HG02588 (cell line): Measurements from ENCODE around the gene DPYSL5.
"Not testable (repeated sequence)": the region's sequence is repeated elsewhere in the genome, so short reads cannot be mapped to it uniquely, and the experiment has no call there.

Source experiments
- ATAC-seq: cut with Tn5 transposase; IDR thresholded peaks from one replicate; pipeline ENCODE4 v1.9.1; 2021; ENCODE audit warnings: mild to moderate bottlenecking, moderate library complexity; ENCODE audit not compliant: unreplicated experiment

DPYSL5 gene

DNA sequence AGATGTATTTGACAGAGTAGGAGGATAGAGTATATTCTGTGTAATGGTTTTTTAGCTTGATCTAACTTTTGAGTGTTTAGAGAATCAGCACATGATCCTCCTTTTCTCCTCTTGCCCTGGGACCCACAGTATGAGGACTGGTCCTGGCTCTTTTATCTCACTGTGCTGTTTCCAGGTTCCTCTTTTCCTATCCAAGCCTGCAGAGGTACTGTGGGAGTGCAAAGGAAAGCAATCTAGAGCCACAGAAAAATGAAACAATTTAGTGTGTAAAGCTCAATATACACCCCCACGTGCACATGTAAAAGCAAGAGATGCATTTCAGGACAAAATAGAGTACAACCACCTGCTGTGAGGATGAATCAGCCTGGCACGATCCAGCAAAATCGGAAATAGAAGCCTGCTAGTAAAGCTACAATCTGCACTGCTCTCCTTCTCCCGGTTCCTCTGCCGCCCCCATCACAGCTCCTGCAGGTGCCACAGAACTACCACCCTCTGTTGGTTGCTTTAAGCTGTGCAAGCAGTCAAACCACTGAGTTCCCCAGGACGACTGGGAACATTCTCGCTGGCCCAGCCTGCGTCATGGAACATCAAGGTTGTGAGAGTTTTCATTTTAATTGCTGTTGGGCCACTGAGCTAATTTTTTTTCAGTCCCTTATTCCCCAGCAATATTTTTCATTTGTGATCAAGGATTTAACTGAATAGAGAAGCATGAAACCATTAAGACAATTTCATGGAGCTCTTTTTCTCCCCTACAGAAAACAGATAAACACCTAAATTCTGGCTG is 74.7 kb downstream of the DPYSL5 start:
- no peak for ATAC-seq

DNA sequence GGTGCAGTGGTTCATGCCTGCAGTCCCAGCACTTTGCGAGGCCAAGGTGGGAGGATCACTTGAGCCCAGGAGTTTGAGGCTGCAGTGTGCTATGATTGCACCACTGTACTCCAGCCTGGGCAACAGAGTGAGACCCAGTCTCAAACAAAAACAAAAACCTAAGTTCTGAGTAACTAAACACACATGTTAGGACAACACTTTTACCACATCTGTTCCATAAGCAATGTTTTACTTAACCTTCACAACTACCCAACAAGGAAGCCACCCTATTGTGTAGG is 75.2 kb downstream of the DPYSL5 start:
- ATAC-seq: not testable (repeated sequence)

DNA sequence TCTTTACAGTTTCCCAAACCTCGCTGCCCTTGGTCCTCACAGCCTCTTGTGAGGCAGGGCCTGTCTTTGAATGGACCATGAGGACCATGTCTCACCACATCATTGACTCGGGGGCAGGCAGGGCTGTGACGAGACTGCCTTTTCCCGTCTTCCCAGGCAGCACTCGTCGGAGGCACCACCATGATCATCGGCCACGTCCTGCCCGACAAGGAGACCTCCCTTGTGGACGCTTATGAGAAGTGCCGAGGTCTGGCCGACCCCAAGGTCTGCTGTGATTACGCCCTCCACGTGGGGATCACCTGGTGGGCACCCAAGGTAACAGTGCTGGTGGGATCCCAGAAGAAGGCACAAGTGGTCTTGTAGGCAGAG is 76.8 kb downstream of the DPYSL5 start:
- no peak for ATAC-seq

DNA sequence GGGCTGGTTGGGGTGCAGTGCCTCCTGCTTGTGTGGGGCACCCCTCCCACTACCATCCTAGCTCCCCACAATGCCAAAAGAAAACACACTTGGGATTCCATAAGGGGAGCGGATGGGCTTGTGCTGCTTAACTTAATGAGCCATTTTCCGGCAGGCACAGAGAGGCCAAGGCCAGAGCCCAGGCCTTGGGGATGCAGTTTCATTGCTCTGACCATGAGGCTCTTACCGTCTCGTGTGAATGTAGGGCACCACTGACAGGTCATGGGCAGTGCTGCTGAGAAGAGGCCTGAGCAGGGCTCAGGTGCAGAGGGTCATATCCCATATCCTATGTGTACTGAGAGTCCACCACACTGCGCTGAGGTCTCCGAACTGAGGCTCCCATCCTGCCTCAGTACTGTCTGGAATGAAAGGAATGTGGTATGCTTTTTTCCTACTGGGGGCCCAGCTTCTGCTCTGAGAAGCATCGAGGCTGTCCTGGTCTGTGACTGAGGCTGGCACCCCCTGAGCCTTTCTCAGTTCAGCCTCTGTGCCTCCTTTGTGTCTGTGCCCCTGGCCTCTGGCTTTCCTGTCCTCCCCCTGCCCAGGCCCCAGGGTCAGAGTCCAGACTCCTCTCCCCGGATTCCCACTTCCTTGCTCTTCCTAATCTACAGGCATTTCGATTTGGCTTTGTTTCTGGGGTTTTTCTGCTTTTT is 77.3 kb downstream of the DPYSL5 start:
- no peak for ATAC-seq

DNA sequence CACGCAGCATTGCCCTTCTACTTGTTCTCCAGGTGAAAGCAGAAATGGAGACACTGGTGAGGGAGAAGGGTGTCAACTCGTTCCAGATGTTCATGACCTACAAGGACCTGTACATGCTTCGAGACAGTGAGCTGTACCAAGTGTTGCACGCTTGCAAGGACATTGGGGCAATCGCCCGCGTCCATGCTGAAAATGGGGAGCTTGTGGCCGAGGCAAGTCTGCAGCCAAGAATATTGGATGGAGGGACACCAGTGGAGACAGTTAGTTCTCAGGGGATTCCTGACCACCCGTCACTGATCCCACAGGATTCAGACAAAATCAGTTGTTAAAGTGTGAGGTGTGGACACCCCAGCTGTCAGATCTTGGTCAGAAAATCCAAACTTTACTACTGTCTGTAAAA is 79.3 kb downstream of the DPYSL5 start:
- ATAC-seq: no peak

DNA sequence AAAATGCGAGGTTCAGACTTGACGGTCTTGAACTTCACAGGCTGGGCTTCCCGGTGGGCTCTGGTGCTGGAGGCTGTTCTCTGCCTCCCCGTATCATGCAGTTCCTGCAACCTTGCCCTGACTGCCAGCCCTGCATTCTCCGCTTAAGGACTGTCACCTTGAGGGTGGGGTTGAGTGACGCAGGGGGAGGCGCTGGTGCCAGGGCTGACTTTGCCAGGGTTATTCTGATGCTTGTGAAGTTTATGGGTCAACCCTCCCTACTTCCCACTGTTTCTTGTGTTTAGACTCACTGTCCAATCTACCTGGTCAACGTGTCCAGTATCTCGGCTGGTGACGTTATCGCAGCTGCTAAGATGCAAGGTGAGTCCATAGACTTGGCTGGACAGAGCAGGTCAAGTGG is 85.0 kb downstream of the DPYSL5 start:
- no peak for ATAC-seq

DNA sequence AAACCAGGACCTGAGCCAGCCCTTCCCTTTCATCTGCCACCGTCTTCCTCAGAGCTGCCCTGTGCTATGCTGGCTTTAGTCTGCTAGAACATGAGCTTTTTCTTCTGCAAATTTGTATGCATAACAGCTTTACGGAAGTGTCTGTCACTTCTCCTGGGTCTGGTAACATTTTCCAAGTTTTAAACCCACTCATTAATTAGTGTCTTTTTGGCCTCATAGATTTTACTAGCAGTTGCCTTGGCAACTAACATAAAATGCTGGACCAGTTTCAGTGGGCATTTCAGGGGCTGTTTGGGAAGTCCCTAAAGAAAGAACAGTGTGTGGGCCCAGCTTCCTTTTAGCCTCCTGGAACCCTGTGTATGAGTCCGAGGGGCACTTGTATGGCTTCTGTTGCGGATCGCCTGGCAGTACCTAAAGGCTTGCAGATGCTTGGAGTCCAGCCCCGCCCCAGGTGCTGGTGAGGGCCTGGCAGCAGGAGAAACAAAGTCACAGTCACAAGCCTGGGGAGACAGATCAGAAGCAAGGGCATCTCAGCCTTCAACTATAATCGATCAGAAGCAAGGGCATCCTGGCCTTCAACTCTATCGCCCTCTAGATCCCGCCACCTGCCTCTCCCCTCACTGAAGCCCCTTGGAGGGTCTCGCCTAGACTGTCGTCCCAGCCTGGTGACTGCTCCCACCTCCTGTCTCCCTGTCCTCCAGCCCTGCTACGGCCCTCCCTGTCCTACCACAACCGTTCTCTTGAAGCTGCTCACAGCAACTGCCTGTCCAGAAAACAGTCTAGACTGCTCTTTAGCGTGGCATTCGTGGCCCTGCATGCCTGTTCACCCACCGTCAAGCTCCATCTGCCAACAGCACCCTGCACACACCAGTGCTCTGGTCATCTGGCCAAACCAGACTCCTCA is 85.8 kb downstream of the DPYSL5 start:
- ATAC-seq: no peak

DNA sequence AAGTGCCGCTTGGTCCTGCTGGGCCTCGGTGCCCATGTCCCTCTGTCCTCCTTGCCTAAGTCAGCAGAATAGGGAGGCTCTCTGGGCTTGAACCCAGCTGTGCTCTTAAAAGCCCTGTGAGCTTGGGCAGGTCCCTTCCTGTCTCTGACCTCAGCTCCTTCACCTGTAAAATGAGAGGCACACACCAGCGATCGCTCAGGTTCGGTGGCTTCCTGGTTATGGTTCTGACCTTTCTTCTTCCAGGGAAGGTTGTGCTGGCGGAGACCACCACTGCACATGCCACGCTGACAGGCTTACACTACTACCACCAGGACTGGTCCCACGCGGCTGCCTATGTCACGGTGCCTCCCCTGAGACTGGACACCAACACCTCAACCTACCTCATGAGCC is 86.4 kb downstream of the DPYSL5 start:
- ATAC-seq: no peak

DNA sequence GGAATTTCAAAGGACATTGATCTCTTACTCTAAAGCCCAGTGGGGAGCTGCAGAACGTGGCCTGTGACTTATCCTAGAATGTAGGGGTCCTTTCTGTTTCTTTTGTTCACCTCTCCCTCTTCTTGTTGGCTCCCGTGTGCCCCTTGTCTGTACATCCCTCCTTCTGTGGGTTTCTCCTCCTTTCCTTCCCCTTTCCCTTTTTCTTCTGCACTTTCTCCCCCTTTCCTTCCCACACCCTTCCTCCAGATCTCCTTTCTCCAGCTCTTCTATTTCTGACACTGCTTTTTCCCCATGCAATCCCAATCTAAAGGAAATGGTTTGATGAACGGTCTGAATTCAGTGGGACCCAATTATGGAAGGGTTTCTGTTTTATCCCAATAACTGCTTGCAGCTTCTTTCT is 87.1 kb downstream of the DPYSL5 start:
- no peak for ATAC-seq

DNA sequence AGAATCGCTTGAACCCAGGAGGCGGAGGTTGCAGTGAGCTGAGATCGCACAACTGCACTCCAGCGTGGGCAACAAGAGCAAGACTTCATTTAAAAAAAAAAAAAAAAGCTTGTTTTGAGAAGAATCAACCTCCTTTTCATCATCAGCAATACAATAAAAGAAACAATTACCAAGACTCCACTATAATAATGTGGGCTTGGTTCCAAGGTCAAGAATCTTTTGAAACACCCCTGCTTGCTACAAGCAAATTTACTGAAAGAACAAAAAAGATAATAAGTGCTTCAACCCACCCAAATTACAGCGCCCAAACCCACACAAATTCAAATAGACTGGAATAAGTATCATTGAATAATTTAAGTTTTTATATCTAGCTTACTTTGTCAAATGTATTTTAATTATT is 88.9 kb downstream of the DPYSL5 start:
- ATAC-seq: no peak

DNA sequence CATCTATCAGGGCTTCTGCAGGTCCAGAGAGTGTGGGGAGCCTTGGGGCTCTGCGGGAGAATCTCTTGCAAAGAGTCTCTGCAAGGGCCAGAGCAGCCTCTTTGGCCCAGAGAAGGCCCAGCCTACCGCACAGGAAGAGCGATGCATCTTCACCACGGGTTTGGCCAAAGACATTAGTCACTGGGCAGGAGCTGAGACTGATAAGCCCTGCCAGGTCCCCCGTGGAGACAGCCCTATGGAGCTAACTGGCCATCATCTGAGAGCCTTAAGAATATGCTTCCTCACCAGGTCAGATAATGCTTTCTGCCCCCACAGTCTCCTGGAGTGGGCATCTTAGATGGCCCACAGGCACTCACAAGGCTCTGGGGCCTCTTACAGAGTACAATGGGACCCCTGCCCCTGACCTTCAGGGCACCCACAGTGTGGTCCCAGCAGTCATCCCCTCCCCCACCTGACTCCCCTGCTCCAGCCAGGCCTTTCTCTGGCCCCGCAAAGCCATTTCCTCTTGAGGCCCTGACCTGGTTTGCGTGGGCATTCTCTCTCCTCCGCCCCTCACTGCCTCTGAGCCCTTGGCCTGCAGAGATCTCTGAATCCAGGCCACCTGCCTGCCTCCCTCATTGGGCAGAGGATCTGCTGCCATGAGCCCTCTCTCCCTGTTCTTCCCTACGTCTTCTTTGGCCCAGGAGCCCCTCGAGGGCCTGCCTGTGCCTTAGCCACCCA is 90.6 kb downstream of the DPYSL5 start:
- ATAC-seq: no peak

DNA sequence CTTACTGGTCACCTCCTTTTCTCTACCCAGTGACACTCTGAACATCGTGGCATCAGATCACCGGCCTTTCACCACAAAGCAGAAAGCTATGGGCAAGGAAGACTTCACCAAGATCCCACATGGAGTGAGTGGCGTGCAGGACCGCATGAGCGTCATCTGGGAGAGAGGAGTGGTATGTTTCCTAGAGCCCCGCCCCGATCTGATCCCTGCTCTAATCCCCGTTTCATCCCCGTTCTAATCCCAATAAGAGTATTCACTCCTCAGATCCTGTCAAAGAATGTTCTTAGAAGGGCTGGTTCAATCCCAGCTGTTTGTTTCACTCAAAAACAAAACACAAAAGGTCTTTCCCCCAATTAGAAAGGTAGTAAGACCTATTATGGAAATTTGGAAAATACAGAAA is 92.1 kb downstream of the DPYSL5 start:
- ATAC-seq: no peak

DNA sequence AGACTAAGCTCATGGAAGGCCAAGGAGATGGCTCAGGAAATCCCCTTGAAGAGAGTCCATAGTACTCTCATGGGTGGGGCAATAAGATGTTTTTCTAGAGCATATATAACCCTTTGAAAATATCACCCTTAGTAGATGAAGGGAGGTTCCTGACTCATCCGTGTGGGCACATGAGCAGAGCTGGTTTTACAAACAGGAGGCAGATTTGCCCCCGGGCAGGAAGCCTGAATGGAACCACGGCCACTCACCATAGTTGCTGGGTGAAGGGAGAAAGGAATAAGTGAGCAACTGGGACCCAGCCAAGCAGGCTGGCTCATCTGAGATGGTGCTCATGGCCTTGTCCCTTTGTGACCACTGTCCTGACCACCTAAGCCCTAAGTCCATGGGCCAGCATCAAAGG is 93.6 kb downstream of the DPYSL5 start:
- ATAC-seq: no peak

DNA sequence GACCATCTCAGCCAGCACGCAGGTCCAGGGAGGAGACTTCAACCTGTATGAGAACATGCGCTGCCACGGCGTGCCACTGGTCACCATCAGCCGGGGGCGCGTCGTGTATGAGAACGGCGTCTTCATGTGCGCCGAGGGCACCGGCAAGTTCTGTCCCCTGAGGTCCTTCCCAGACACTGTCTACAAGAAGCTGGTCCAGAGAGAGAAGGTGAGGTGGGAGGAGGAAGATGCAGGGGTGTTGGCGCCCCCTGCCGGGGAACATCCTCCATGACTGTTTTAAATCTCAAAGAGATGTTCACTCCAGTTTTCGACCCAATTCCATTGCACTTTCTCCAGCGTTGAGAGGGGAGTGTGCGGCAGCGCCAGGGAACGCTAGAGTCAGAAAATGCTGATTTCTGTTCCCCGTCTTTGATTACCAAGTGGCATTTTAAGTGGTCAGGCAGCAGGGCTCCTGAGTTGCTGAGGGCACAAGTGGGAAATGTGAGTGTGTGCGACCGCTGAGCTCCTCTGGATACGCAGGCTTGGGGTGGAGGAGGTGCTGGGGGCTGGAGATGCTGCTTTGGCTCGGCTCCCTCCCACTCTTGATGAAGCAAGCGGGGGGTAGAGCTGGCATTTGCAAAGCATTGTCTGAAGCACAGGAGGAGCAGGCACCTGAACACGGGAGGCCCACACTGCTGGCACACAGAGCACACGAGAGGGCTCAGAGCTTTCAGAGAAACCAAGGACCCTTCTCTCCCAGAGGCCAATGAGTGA is 94.8 kb downstream of the DPYSL5 start:
- ATAC-seq: no peak

DNA sequence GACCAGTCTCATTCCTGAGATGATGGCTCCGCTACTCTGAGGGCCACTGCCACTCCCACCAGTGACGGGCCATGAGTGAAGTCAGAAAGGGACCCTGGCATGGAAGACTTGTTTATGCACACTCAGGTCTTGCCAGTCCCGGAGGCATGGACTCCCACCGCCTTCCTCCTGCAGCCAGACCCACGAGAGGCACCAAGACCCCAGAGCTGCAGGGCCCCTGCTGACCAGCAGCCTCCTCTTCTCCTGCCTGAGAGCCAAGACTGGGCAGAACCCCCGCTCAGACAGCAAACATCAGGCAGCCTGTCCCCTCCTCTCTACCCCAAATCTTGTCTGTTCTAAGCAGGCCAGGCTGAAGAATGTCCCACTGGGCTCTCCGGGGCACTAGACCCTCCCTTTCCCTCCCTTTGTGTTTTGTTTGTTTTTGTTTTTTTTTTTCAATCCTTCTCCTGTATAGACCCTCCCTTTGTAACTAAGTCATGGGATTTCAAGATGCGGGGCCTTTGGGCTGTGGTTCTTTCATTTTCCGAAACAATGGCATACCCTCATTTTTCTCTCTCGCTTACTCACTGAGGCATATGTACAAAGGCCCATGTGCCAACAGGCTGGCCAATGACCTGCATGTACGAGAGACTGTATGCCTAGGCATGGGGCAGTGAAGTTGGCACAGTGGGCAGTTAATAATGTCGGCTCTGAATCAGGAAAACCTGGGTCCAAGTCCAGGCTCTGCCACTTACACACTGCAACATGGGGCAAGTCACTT is 98.2 kb downstream of the DPYSL5 start:
- ATAC-seq: no peak

DNA sequence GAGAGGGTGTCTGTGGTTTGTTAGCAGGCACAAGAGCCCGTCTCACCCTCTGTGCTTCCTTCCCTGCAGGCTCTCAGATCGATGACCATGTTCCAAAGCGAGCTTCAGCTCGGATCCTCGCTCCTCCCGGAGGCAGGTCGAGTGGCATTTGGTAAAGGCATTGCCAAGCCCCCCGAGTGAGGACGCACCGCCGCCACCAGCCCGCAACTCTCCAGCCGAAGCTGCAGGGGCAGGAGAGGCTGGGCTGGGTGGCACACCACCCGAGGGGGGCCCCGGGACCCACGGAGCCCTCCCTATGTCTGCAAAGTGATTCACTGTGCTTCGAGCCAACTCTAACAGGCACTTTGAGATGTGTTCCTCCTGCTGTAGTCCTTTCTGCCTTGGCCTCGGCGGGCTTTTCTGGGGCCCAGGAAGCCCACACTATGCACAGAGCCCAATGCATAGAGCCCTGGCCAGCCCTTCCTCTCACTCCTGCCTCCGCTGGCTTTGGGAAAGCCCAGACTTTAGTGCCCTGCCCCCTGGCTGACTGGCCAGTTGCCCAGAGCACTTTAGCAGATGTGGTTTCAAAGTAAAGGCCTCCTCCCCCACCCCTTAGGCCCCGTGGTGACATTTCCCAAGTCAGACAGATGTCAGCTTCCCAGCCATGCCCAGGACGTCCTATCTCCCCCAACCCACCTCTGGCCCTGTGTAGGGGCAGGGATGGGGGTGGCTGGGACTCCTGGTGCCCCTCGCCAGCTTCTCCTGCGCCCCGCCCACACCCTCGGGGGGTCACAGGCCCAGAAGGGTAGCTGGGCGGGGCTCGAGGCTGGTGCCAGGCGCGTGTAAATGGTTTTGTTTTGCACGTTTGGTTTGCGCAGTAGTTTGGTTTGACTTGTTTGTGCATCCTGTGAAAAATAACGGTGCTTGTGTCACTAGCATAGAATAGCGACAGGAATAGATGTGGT is 99.2 kb downstream of the DPYSL5 start:
- ATAC-seq: no peak

DNA sequence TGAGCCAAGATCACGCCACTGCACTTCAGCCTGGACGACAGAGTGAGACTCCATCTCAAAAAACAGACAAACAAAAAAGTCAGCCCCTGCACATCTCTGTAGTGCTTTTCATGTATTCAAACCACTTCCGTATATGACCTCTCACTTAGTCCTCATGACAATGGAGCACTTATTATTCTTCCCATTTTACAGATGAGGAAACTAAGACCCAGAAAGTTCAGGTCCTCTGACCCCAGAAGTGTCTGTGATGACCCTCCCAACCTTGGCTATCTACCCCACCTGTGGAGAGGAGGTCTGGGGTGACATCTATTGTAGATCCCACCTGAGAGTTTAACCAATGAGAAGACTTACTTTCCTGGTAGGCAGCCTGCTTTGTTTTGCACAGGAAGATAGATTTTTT is 100.9 kb downstream of the DPYSL5 start:
- ATAC-seq: no peak

DNA sequence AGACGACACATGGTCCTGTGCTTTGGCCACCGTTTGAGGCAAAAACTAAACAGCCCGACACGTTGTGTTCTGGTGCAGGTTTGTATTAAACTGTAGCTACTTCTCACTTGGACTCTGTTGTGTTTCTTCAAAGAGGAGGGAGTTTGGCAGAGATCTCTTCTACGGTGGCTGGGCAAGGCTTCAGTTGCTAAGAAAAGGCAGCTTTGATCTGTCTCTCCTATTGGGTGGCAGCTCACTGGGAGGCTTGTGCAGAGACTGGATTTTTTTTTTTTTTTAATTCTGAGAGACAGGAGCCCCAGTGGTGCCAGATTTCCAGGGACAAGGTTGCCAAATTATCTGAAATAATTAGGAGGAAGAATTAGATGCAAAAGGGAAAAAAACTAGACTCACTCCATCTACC is 102.3 kb downstream of the DPYSL5 start:
- no peak for ATAC-seq

DNA sequence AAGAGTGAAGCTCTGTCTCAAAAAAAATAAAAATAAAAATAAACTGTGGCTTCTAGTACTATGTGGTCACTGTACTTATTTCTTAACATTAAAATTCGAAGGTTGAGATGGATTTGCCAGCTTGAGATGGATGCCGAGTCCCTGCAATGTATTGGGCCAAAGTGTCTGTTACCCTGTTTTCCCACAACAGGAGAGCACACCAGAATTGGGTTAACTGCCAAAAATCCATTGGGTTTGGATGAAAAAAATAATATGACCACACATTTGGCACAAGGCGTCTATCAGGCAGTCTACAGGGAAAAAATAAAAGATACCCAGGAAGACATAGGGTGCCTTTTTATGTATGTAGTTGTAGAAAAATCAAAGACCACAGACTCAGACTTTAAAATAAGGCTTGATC is 103.3 kb downstream of the DPYSL5 start:
- no peak for ATAC-seq
